AG10803 (cell line): ENCODE measurements around the gene AOPEP.
"Not testable (repeated sequence)": the region's sequence is repeated elsewhere in the genome, so short reads cannot be mapped to it uniquely, and the experiment has no call there.

Experiments
- DNase-seq: peaks from one replicate; pipeline ENCODE4 v3.0.0; 2010; ENCODE audit warnings: low read depth
- H3K4me3 ChIP-seq: 2 replicates; pipeline ENCODE4 v1.5.1; 2011; ENCODE audit warnings: mild to moderate bottlenecking, low read length, control low read depth
- TF ChIP-seq, protein P1 (sequence below): conservative IDR thresholded peaks from 2 replicates; pipeline ENCODE4 v1.5.1; 2011; ENCODE audit warnings: mild to moderate bottlenecking, low read length, control low read depth, inconsistent platforms

The AOPEP gene

DNA sequence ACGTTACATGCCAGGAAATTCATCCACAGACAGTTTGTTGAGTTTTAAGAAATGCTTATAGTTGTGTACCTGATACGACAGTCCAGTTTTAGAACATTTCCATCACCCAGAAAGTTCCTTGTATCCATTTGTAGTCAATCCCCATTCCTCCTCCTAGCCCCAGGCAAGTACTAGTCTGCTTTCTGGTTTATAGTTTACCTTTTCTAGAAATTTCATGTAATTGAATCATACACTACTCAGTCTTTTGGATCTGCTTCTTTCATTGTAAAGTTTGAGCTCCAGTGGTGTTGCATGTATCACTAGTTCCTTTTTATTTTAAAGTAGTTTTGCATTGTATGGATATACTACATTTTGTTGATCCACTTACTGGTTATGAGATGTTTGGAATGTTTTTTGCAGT lies 291.2 kb downstream of the AOPEP start:
- no peak for DNase-seq
- TF ChIP-seq, protein P1, sequence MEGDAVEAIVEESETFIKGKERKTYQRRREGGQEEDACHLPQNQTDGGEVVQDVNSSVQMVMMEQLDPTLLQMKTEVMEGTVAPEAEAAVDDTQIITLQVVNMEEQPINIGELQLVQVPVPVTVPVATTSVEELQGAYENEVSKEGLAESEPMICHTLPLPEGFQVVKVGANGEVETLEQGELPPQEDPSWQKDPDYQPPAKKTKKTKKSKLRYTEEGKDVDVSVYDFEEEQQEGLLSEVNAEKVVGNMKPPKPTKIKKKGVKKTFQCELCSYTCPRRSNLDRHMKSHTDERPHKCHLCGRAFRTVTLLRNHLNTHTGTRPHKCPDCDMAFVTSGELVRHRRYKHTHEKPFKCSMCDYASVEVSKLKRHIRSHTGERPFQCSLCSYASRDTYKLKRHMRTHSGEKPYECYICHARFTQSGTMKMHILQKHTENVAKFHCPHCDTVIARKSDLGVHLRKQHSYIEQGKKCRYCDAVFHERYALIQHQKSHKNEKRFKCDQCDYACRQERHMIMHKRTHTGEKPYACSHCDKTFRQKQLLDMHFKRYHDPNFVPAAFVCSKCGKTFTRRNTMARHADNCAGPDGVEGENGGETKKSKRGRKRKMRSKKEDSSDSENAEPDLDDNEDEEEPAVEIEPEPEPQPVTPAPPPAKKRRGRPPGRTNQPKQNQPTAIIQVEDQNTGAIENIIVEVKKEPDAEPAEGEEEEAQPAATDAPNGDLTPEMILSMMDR = no peak
- no peak overlapping the region for H3K4me3 ChIP-seq

DNA sequence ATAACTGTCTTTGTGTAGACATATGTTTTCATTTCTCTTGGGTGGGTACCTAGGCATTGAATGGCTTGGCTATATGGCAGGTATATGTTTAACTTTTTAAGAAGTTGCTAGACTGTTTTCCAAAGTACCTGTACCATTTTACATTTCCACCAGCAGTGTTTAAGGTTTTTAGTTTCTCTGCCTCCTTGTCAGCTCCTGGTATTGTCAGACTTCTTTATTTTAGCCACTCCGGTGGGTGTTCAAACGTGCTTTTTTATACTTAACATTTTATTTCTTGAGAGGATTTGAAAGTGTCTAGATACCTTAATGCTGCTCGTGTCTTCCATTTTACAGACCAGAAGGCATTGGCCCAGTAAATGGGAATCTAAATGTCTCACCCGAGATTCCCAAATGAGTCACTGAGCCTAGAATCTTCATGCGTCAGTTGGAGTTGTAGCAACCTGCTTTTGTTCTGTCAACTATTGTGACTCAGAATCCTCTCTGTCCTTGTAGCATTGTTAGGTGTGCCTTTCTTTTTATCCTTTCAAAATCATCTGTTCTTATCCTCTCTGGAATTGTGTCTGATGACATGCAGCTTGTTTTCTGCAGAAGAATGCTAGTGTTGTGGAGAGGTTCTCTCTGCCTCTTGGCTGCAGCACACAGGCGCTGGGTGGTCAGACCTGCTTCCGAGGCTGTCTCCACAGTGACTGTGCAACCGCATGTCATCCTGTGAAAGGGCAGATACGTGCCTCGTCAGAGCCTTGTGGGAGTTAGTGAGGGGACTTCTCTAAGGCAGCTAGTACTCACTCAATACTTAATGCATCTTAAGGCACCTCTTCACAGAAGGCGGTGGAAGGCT lies 291.8 kb downstream of the AOPEP start:
- TF ChIP-seq, protein P1 = no peak
- peak overlapping the region; percentile 14 for H3K4me3 ChIP-seq
- peak; percentile 93 for DNase-seq

DNA sequence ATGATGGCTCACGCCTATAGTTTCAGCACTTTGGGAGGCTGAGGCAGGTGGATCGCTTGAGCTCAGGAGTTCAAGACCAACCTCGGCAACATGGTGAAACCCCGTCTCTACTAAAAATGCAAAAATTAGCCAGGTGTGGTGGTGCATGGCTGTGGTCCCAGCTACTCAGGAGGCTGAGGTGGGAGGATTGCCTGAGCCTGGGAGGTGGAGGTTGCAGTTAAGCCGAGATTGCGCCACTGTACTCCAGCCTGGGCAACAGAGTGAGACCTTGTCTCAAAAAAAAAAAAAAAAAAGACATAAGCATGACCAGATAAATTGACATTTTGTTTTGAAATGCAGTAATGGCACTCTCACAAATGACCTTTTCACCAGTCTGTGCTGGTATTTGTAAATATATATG lies 294.1 kb downstream of the AOPEP start:
- not testable (repeated sequence) for H3K4me3 ChIP-seq, DNase-seq

DNA sequence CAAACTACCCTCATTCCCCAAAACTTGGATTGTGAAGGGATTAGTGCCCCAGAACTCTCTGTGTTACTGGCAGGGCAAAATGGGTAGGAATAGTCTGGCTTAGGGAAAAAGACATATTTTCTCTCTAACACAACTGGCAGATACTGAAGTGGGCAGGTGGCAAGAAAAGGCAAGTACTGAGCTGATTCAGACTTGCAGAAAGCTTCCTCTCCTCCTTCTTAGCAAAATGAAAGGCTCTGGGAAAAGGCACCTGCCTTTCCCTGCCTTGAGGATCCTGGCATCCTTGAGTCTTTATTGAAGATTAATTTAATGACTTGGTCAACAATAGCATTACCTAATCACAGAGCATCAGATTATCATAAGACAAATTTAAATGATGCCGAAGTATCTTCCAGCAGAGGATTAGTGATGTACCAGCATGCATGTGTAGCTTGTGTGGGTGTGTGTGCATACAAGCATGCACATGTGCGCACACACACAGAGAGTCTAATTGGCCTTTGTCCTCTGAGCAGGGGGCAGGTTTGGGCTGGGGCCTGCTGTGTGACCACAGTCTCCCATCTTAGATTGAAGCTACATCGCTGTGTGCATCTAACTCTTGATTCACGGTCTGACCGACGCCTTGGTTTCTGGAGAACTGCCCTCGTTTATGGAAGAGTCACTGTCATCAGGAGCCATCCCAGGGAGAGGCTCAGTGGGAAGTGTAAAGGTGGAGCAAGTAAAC lies 294.8 kb downstream of the AOPEP start:
- H3K4me3 ChIP-seq = no peak overlapping the region
- no peak for DNase-seq
- TF ChIP-seq, protein P1 = no peak

DNA sequence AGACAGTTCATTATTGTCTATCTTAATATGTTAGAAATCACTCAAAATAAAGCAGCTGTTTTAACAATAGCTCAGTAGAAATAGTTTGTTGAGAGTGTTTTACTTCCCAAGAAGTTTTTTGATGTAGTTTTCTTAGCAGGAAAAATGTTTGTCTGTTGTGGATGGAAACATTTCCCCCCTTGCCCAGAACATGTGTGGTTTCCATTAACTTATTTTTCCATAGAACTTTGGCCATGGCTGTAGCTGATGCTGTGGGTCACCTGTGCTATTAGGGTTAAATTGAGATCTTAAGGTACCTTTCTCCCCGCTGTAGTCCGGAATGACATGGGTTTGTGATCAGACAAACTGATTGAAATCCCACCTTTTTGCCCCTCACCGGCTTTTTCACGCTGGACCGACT lies 296.2 kb downstream of the AOPEP start:
- no peak overlapping the region for H3K4me3 ChIP-seq
- TF ChIP-seq, protein P1 = no peak

DNA sequence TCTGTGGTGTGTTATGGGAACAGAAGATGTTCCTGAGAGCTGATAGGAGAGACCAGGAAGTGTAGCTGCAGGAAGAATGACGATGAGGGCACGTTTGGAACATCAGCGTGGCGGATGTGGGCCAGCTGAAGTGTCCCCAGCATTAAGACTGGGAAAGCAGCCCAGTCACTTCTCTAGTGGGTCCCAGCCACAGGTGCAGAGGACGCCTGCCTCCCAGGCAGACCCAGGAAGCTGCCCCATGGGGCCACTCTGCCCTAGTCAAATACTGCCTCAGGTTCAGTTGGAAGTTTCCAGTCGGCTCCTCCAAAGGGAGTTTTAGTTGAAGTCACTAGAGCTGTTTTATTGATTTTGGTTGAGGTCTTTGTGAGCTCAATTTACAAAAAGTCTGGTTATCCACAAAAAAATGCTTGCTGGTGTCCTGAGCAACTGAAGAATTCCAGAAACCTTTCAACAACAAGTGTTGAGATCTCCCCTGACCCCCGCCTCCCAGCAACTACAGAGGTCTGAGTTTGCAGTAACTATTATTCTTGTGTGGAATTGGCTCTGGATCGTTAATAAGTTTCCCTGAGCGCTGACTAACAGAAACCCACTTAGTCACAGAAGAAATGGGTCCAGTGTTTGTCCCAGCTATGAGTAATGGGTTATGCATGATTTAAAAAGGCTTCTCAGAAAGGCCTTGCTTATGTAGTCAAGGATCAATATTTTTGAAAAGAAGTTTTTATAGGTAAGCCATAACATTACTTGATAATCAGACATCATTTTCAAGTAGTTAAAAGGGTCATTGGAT lies 296.9 kb downstream of the AOPEP start:
- H3K4me3 ChIP-seq = no peak overlapping the region
- DNase-seq = peak; percentile 83
- TF ChIP-seq, protein P1 = no peak

More for the DNA sequence above, 296.2 kb downstream of the AOPEP start:
- DNase-seq = no peak

DNA sequence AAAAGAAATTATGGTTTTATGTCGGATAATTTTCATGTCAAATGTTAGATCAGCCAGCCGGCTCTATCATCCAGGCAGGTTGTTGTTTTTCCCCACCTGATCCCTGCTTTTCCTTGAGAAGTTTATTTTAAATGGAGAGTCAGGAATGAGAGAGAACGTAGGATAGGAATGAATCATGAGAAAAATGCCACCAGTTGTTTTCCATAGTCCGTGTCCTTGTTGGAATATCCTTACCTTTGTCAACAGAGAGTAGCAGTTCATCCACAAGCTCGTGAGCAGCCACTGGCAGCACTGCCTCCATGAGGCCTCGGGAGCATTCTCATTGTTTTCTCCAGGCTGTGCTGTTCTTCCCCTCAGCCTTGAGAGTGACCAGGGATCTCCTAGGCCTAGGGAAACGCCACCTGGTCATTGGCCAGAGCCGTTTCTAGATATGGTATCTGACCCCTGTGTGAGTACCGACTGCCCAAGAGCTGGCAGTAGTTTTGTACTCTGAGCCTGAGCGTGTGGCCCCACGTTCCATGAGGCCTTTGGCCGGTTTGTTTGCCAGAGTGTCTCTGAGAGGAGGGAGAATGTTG lies 297.7 kb downstream of the AOPEP start:
- DNase-seq = no peak
- no peak overlapping the region for H3K4me3 ChIP-seq
- TF ChIP-seq, protein P1 = no peak
